SH-SY5Y (cell line): ENCODE data around the gene CCL28.

Experiments
- GATA2 ChIP-seq: IDR thresholded peaks from 2 replicates; pipeline ENCODE4 v1.6.1; 2011; ENCODE audit warnings: mild to moderate bottlenecking, low read depth, low read length
- GATA3 ChIP-seq: IDR thresholded peaks from 2 replicates; pipeline ENCODE4 v1.6.1; 2011; ENCODE audit warnings: low read depth, mild to moderate bottlenecking, low read length, moderate library complexity

CCL28 gene

GRCh38 chr5:43416803-43417394 is 4.7 kb upstream of the CCL28 start:
- TF ChIP-seq GATA3 (no peak), GATA2 (no peak)

GRCh38 chr5:43415935-43416802 is 4.0 kb upstream of the CCL28 start:
- TF ChIP-seq GATA2 (no peak), GATA3 (no peak)

DNA sequence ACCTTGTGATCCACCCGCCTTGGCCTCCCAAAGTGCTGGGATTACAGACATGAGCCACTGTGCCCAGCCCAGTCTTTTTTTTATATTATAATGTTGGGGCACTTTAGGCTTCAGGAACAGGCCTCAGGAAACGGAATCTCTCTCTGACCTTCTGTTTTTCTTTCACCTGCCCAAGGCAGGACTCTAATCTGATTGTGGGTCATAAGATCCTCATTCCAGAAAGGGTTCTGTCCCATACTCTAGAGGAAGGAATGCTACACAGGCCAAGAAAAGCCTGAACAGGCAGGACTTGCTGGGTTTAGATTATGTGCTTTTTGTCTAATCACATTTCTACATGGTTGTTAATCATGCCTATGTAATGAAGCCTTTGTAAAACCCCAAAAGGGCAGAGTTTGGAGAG is 1.8 kb upstream of the CCL28 start:
- no peak for TF ChIP-seq GATA3
- no peak for TF ChIP-seq GATA2

GRCh38 chr5:43412644-43413043 is 453 bp upstream of the CCL28 start:
- TF ChIP-seq GATA2 (no peak), GATA3 (no peak)

GRCh38 chr5:43411495-43411894 is 696 bp downstream of the CCL28 start:
- no peak for TF ChIP-seq GATA2
- TF ChIP-seq GATA3 = no peak

DNA sequence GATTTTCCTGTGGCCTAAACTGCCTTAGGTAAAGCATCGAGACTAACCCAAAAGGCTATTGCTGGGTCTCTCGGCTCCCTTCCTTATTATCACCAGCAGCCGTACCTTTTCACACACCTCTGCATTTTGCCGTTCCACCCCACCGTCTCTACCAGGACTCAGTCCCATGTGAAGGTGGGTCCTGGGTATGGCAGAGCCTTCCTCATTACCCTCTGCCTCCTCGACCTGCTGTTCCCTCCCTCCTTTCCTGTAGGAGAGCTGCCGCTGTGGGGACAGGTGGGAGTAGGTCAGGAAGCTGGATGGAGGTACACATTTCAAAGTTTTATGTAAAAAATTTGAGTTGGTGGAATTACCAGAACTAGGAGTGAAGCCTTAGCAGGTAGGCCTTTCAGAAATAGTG is 1.8 kb downstream of the CCL28 start:
- no peak for TF ChIP-seq GATA3

DNA sequence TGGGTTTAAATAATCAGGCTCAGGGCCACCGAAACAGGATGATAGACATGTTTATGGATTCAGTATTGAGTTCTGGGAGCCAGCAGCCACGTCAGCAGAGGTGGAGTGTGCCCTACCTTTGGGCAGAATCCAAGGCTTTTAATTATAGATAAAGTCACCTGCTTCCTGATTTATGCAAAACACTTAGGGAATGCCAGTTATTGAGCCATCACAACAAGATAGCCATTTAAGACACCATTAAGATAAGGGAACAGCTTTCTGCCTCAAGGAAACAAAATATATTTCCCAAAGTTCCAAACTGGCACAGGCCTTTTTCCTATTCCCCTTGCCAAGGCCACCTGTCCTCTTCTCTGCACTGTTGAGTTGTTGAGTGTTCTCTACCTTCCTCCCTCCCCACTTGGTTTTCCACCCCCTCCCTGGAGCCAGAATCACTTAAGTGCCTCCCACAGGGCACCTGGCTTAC is 2.4 kb downstream of the CCL28 start:
- TF ChIP-seq GATA3 (no peak), GATA2 (no peak)

GRCh38 chr5:43401827-43402226 is 10.4 kb downstream of the CCL28 start:
- TF ChIP-seq GATA3 (no peak), GATA2 (no peak)

- TF ChIP-seq GATA2 = no peak
- TF ChIP-seq GATA3 = no peak
Observed at GRCh38 chr5:43400082-43400481, 12.1 kb downstream of the CCL28 start.

DNA sequence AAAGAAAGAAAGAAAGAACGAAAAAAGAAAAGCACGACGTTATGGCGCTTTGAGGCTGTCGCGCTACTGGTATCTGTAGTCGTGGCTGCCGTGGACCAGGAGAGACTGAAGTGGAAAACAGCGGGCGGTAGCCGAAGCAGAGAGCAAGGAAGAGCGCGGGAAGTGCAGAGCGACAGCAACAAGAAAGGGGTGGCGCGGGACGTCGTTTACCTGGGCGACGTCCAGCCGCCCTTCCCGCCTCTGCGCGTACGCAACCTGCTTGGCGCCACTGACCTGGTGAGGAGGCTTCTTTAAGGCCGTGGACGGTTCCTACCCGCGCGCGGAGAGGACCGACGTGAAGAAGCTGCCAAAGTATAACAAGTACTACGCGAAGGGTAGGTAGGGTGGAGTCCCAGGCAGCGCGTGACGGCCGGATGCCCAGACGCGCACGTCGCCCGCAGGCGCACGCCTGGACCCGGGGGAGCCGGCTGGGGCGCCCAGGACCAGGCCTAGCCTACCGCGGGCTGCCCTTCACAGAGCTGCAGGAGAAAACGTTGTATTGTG is 15.4 kb downstream of the CCL28 start:
- no peak for TF ChIP-seq GATA2
- no peak for TF ChIP-seq GATA3

DNA sequence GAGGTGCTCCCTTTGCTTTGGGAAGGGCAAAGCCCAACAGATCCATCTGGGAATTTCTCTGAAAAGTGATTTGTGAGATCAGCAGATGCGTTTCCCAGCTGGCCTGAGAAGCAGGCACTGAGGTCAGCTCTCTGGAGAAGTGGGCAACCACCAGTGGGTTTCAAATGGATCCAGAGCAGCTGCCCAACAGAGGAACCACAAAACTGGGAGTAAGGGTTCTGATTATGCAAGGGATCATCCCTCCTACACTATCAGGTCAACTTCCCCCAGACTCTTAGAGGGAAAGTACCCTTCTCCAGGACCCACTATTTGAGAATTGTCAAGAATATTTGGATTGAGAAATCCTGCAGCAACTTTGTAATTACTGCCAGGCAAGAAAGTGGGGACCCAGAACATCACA is 21.7 kb downstream of the CCL28 start:
- TF ChIP-seq GATA2 (no peak), GATA3 (no peak)

DNA sequence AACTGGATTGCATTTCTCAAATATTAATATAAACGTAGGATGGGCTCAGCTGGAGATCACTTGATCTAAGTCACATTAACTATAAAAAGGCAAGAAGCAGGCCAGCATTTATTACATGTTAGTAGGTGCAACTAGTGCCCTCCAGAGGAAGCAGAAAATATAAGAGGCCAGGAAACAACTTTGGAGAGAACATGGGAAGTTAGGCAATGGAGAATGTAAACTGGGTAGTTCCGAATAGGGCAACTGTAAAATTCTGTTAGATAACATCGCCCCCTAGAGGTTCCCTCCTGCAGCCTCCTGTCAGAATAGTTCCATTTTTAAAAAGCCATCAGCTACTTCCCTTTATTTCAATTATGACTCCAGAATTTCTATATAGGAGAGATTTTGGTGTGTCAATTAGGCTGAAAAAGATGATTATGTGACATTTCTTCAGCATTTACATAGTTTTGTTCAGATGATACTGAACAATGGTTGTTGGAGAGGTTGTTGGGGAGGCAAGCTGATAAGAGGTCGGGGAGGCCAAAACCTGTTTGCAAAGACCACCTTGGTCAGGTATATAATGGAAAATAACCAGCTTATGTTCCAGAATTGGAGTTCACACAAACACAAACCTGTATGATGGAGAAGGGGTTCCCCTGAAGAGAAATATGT is 22.4 kb downstream of the CCL28 start:
- TF ChIP-seq GATA2 = no peak
- no peak for TF ChIP-seq GATA3

GRCh38 chr5:43386960-43387362 is 25.2 kb downstream of the CCL28 start:
- TF ChIP-seq GATA3 (no peak), GATA2 (no peak)

- no peak for TF ChIP-seq GATA3
- no peak for TF ChIP-seq GATA2
Observed at GRCh38 chr5:43376496-43377140, 35.6 kb downstream of the CCL28 start.

GRCh38 chr5:43371821-43372220 is 40.4 kb downstream of the CCL28 start:
- no peak for TF ChIP-seq GATA3
- no peak for TF ChIP-seq GATA2
